Keratinocyte (primary cell): ENCODE results near the gene XAB2. TPM values are rescaled to one million over a fixed set of nuclear protein-coding genes. Genes with fewer than 3 reads are reported as not detected.

Experiments
- DNase-seq: peaks from one replicate; pipeline ENCODE4 v3.0.0-alpha.2; 2011; ENCODE audit warnings: low read depth, missing footprints, low spot score
- FAIRE-seq: peaks from 2 replicates; lab custom pipeline; 2011; peaks lifted over from hg19 to GRCh38; lab: Jason Lieb, UNC
- H2AFZ ChIP-seq: 2 replicates; pipeline ENCODE4 v1.6.0; 2012; ENCODE audit warnings: low read length, control low read depth, inconsistent platforms; ENCODE audit not compliant: control insufficient read depth
- H3K27ac ChIP-seq: 2 replicates; pipeline ENCODE4 v1.5.1; 2011; ENCODE audit warnings: low read length; ENCODE audit not compliant: control insufficient read depth, insufficient read depth
- H3K27me3 ChIP-seq: 3 replicates; pipeline ENCODE4 v1.6.0; 2011; ENCODE audit warnings: low read length; ENCODE audit not compliant: control insufficient read depth, insufficient read depth; ENCODE audit errors: extremely low read depth
- H3K36me3 ChIP-seq, 2 experiments: 2 replicates in 1 of 2; 3 replicates in 1 of 2; pipeline ENCODE4 v1.5.1; 2011; ENCODE audit warnings: low read length in 2 of 2, mild to moderate bottlenecking in 1 of 2; ENCODE audit not compliant: control insufficient read depth in 2 of 2, insufficient read depth in 2 of 2; ENCODE audit errors: extremely low read depth in 1 of 2
- H3K4me1 ChIP-seq: 3 replicates; pipeline ENCODE4 v1.5.1; 2011; ENCODE audit warnings: low read length; ENCODE audit not compliant: control insufficient read depth, insufficient read depth; ENCODE audit errors: extremely low read depth
- H3K4me2 ChIP-seq: 3 replicates; pipeline ENCODE4 v1.6.0; 2011; ENCODE audit warnings: low read depth, low read length; ENCODE audit not compliant: control insufficient read depth, insufficient read depth; ENCODE audit errors: extremely low read depth
- H3K4me3 ChIP-seq, 3 experiments: fragments of 200-600 bp in 1 of 3; sonication (generic) in 1 of 3; 2 replicates in 2 of 3; 3 replicates in 1 of 3; pipeline ENCODE4 v1.5.1; 2011 to 2016; ENCODE audit warnings: low read length in 3 of 3, mild to moderate bottlenecking in 3 of 3, control low read depth in 2 of 3, inconsistent platforms in 1 of 3, low read depth in 1 of 3, mixed read lengths in 1 of 3, mixed run types in 1 of 3, moderate library complexity in 1 of 3; ENCODE audit not compliant: control insufficient read depth in 2 of 3, insufficient read depth in 2 of 3; ENCODE audit errors: extremely low read depth in 1 of 3
- H3K79me2 ChIP-seq: 2 replicates; pipeline ENCODE4 v1.6.0; 2012; ENCODE audit warnings: low read length; ENCODE audit not compliant: control insufficient read depth, insufficient read depth
- H3K9ac ChIP-seq: 3 replicates; pipeline ENCODE4 v1.6.0; 2011; ENCODE audit warnings: low read length; ENCODE audit not compliant: control insufficient read depth, insufficient read depth; ENCODE audit errors: extremely low read depth
- H3K9me1 ChIP-seq: 3 replicates; pipeline ENCODE4 v1.6.0; 2011; ENCODE audit warnings: low read length; ENCODE audit not compliant: control insufficient read depth, insufficient read depth; ENCODE audit errors: extremely low read depth
- H3K9me3 ChIP-seq: 2 replicates; pipeline ENCODE4 v1.5.1; 2012; ENCODE audit warnings: low read depth, low read length; ENCODE audit not compliant: control insufficient read depth
- H4K20me1 ChIP-seq: 3 replicates; pipeline ENCODE4 v1.6.0; 2011; ENCODE audit warnings: low read length; ENCODE audit not compliant: control insufficient read depth, insufficient read depth; ENCODE audit errors: extremely low read depth
- EZH2 ChIP-seq: IDR thresholded peaks from one replicate; pipeline ENCODE4 v1.6.1; 2012; ENCODE audit warnings: inconsistent platforms, mild to moderate bottlenecking, low read length, moderate library complexity
- dilution Hi-C: fragments of 300-500 bp; cut with MboI; formaldehyde crosslinking; loops from one replicate; pipeline ENCODE4 v1.7.0; 2020; ENCODE audit warnings: low sequenced_read_pairs; ENCODE audit not compliant: extremely low pct_ligation_motif_present
- polyA plus RNA-seq, 5 experiments: library from polyadenylated mRNA; depleted of rRNA in 3 of 5; stranded (reverse) in 3 of 5; stranded (forward) in 1 of 5; unstranded in 1 of 5; fragments of >200 nt; gene quantifications; 1 replicate in 1 of 5; 2 replicates in 3 of 5; 3 replicates in 1 of 5; pipeline versions ENCODE4 v1.2.1 to v1.2.3, GENCODE V29; 2011 to 2012; ENCODE audit warnings: missing spikeins in 2 of 5, low read depth in 1 of 5, low replicate concordance in 1 of 5
- TF ChIP-seq, protein P1 (sequence below), 3 experiments: IDR thresholded peaks in 1 of 3; conservative IDR thresholded peaks in 1 of 3; optimal IDR thresholded peaks in 1 of 3; 2 replicates in 2 of 3; 3 replicates in 1 of 3; pipeline versions ENCODE3 to v1.5.1; 2011; ENCODE audit warnings: low read length in 3 of 3, mild to moderate bottlenecking in 3 of 3, moderate library complexity in 2 of 3, control low read depth in 1 of 3, inconsistent platforms in 1 of 3; ENCODE audit not compliant: insufficient read depth in 2 of 3; ENCODE audit errors: extremely low read depth in 1 of 3

The XAB2 gene
- polyA plus RNA-seq, 1 donor (not counting 4 experiments of a cell fraction or from before 2014, with no cell fraction given) = 15.6 TPM

DNA sequence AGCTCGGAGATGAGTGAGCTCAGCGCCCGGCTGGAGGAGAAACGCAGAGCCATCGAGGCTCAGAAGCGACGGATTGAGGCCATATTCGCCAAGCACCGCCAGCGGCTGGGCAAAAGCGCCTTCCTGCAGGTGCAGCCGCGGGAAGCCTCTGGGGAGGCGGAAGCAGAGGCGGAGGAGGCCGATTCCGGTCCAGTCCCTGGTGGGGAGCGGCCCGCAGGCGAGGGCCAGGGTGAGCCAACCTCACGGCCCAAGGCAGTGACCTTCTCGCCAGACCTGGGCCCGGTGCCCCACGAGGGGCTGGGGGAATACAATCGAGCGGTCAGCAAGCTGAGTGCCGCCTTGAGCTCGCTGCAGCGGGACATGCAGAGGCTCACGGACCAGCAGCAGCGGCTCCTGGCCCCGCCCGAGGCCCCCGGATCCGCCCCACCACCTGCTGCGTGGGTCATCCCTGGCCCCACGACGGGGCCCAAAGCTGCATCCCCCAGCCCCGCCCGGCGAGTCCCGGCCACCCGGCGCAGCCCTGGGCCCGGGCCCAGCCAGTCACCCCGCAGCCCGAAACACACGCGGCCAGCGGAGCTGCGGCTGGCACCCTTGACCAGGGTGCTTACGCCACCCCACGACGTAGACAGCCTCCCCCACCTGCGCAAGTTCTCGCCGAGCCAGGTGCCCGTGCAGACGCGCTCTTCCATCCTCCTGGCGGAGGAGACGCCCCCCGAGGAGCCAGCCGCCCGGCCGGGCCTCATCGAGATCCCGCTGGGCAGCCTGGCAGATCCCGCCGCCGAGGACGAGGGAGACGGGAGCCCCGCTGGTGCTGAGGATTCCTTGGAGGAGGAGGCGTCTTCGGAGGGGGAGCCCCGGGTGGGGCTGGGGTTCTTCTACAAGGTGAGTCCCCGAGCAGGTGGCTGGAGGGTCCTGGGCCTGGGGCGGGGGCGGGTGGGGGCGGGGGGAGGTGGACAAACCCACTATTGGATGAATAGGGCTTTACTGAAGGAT is 16.8 kb downstream of the XAB2 start:
- no peak overlapping the region for H3K4me2 ChIP-seq
- no peaks in the 10 kb centered on the region for H3K9me3 ChIP-seq
- no peak overlapping the region for H3K4me3 ChIP-seq
- dilution Hi-C loops = no loop called here
- DNase-seq = no peak
- H4K20me1 ChIP-seq = no peaks in the 10 kb centered on the region
- H3K4me1 ChIP-seq = no peaks in the 10 kb centered on the region
- TF ChIP-seq, protein P1, sequence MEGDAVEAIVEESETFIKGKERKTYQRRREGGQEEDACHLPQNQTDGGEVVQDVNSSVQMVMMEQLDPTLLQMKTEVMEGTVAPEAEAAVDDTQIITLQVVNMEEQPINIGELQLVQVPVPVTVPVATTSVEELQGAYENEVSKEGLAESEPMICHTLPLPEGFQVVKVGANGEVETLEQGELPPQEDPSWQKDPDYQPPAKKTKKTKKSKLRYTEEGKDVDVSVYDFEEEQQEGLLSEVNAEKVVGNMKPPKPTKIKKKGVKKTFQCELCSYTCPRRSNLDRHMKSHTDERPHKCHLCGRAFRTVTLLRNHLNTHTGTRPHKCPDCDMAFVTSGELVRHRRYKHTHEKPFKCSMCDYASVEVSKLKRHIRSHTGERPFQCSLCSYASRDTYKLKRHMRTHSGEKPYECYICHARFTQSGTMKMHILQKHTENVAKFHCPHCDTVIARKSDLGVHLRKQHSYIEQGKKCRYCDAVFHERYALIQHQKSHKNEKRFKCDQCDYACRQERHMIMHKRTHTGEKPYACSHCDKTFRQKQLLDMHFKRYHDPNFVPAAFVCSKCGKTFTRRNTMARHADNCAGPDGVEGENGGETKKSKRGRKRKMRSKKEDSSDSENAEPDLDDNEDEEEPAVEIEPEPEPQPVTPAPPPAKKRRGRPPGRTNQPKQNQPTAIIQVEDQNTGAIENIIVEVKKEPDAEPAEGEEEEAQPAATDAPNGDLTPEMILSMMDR (optimal IDR thresholded peaks at IDR 0.05 in 1 of 3, IDR thresholded peaks at IDR 0.05 in 1 of 3, conservative IDR thresholded peaks at IDR 0.05 in 1 of 3; ENCODE audit: extremely low read depth in 1 of 3, insufficient read depth in 2 of 3, low read length in 3 of 3) = no peak
- no peak for TF ChIP-seq EZH2
- no peak for FAIRE-seq
- peaks cover 13 to 16% of the 10 kb centered on the region in 2 experiments for H3K36me3 ChIP-seq
- H3K9ac ChIP-seq = no peak overlapping the region
- no peaks in the 10 kb centered on the region for H3K27me3 ChIP-seq
- H3K9me1 ChIP-seq = no peaks in the 10 kb centered on the region
- no peak overlapping the region for H2AFZ ChIP-seq
- H3K27ac ChIP-seq = no peak overlapping the region
- H3K79me2 ChIP-seq = no peaks in the 10 kb centered on the region

GRCh38 chr19:7611541-7612279 is 17.6 kb downstream of the XAB2 start:
- H3K4me3 ChIP-seq = no peak overlapping the region
- H3K9me3 ChIP-seq = no peaks in the 10 kb centered on the region
- H3K9me1 ChIP-seq = no peaks in the 10 kb centered on the region
- DNase-seq (no peak), FAIRE-seq (no peak)
- H3K4me2 ChIP-seq = no peak overlapping the region
- TF ChIP-seq, protein P1 (optimal IDR thresholded peaks at IDR 0.05 in 1 of 3, IDR thresholded peaks at IDR 0.05 in 1 of 3, conservative IDR thresholded peaks at IDR 0.05 in 1 of 3; ENCODE audit: extremely low read depth in 1 of 3, insufficient read depth in 2 of 3, low read length in 3 of 3) = no peak
- TF ChIP-seq EZH2 = no peak
- no peak overlapping the region for H2AFZ ChIP-seq
- H3K4me1 ChIP-seq = no peaks in the 10 kb centered on the region
- no peak overlapping the region for H3K27ac ChIP-seq
- peaks cover 13 to 16% of the 10 kb centered on the region in 2 experiments for H3K36me3 ChIP-seq
- no peak overlapping the region for H3K9ac ChIP-seq
- H3K27me3 ChIP-seq = no peaks in the 10 kb centered on the region
- dilution Hi-C loops = no loop called here
- no peaks in the 10 kb centered on the region for H4K20me1 ChIP-seq
- H3K79me2 ChIP-seq = no peaks in the 10 kb centered on the region
